AG08395 (cell line): ENCODE measurements around the gene DET1.

Experiments
- DNase-seq: peaks from one replicate; pipeline ENCODE4 v3.0.0; 2012; ENCODE audit warnings: mixed read lengths, low spot score

DET1 gene

GRCh38 chr15:88465633-88466224 lies 80.8 kb downstream of the DET1 start:
- peak; percentile 32 for DNase-seq

- DNase-seq: no peak
These were observed 82.5 kb downstream of the DET1 start for GRCh38 chr15:88463870-88464532.
